Neuronal stem cell (in vitro differentiated cells): ENCODE measurements around the gene GJB5.
A peak's percentile ranks its signal among the peaks of the same experiment; 100 is the strongest.
"Not testable (repeated sequence)": the region's sequence is repeated elsewhere in the genome, so short reads cannot be mapped to it uniquely, and the experiment has no call there.

Source experiments
- DNase-seq: peaks from one replicate; pipeline ENCODE4 v3.0.0-alpha.2; 2013; ENCODE audit warnings: low spot score
- H2AFZ ChIP-seq: one replicate; pipeline ENCODE4 v1.6.1; 2013; ENCODE audit warnings: mild to moderate bottlenecking, low read length, inconsistent platforms
- H2AK5ac ChIP-seq: 2 replicates; pipeline ENCODE4 v1.6.1; 2013; ENCODE audit warnings: low read depth, mild to moderate bottlenecking, inconsistent platforms, low read length, moderate library complexity, mixed read lengths
- H2BK120ac ChIP-seq: 2 replicates; pipeline ENCODE4 v1.6.1; 2013; ENCODE audit warnings: low read depth, mild to moderate bottlenecking, inconsistent platforms, low read length, moderate library complexity, mixed read lengths
- H2BK12ac ChIP-seq: one replicate; pipeline ENCODE4 v1.6.1; 2013; ENCODE audit warnings: low read length, inconsistent platforms
- H2BK15ac ChIP-seq: 2 replicates; pipeline ENCODE4 v1.6.1; 2013; ENCODE audit warnings: mild to moderate bottlenecking, low read length, inconsistent platforms, mixed read lengths
- H2BK5ac ChIP-seq: one replicate; pipeline ENCODE4 v1.6.1; 2013; ENCODE audit warnings: inconsistent platforms, mild to moderate bottlenecking, low read length, moderate library complexity
- H3K14ac ChIP-seq: one replicate; pipeline ENCODE4 v1.6.1; 2013; ENCODE audit warnings: low read length, inconsistent platforms
- H3K18ac ChIP-seq: 2 replicates; pipeline ENCODE4 v1.6.1; 2013; ENCODE audit warnings: low read length, inconsistent platforms
- H3K23ac ChIP-seq: 2 replicates; pipeline ENCODE4 v1.6.1; 2013; ENCODE audit warnings: low read depth, mild to moderate bottlenecking, mixed read lengths, low read length, inconsistent platforms; ENCODE audit not compliant: poor library complexity
- H3K27ac ChIP-seq: replicated peaks from 3 replicates; pipeline ENCODE4 v1.5.1; 2013; ENCODE audit warnings: low read length, inconsistent platforms
- H3K27me3 ChIP-seq, 3 experiments: 2 replicates each; pipeline ENCODE4 v1.6.1; 2013; ENCODE audit warnings: low read length in 3 of 3, mild to moderate bottlenecking in 2 of 3, inconsistent platforms in 1 of 3, low read depth in 1 of 3, mixed read lengths in 1 of 3, moderate library complexity in 1 of 3; ENCODE audit not compliant: control insufficient read depth in 3 of 3, insufficient read depth in 3 of 3
- H3K36me3 ChIP-seq, 2 donors: replicated peaks in 1 of 2; 2 replicates each; pipeline ENCODE4 v1.6.1; 2013; ENCODE audit warnings: low read length in 2 of 2; ENCODE audit not compliant: control insufficient read depth in 2 of 2, insufficient read depth in 2 of 2
- H3K4ac ChIP-seq: 2 replicates; pipeline ENCODE4 v1.6.1; 2013; ENCODE audit warnings: inconsistent platforms, mild to moderate bottlenecking, low read length, moderate library complexity
- H3K4me1 ChIP-seq, 2 donors: 1 replicate in 1 of 2; 2 replicates in 1 of 2; pipeline ENCODE4 v1.6.1; 2013; ENCODE audit warnings: low read length in 2 of 2, low read depth in 1 of 2; ENCODE audit not compliant: control insufficient read depth in 2 of 2, insufficient read depth in 1 of 2
- H3K4me2 ChIP-seq: one replicate; pipeline ENCODE4 v1.6.1; 2013; ENCODE audit warnings: mild to moderate bottlenecking, low read length, inconsistent platforms; ENCODE audit not compliant: insufficient read depth, poor library complexity, severe bottlenecking
- H3K4me3 ChIP-seq, 2 donors: 2 replicates each; pipeline ENCODE4 v1.5.1; 2013; ENCODE audit warnings: low read length in 2 of 2, mild to moderate bottlenecking in 2 of 2, inconsistent platforms in 1 of 2, moderate library complexity in 1 of 2
- H3K79me1 ChIP-seq: one replicate; pipeline ENCODE4 v1.6.1; 2013; ENCODE audit warnings: low read depth, mild to moderate bottlenecking, inconsistent platforms, low read length, moderate library complexity
- H3K9ac ChIP-seq: one replicate; pipeline ENCODE4 v1.6.1; 2013; ENCODE audit warnings: mild to moderate bottlenecking, low read depth, low read length, inconsistent platforms; ENCODE audit not compliant: poor library complexity
- H3K9me3 ChIP-seq, 2 donors: replicated peaks in 1 of 2; 2 replicates each; pipeline versions ENCODE3 to v1.6.1; 2013; ENCODE audit warnings: low read length in 2 of 2, mild to moderate bottlenecking in 2 of 2, inconsistent platforms in 1 of 2, low read depth in 1 of 2, mixed read lengths in 1 of 2, moderate library complexity in 1 of 2; ENCODE audit not compliant: control insufficient read depth in 2 of 2, insufficient read depth in 1 of 2
- H4K8ac ChIP-seq: one replicate; pipeline ENCODE4 v1.6.1; 2013; ENCODE audit warnings: low read depth, mild to moderate bottlenecking, inconsistent platforms, low read length, moderate library complexity
- H4K91ac ChIP-seq: one replicate; pipeline ENCODE4 v1.6.1; 2013; ENCODE audit warnings: low read length, low read depth, mild to moderate bottlenecking, inconsistent platforms; ENCODE audit not compliant: poor library complexity
- WGBS, 2 donors: extraction: QIAGEN DNeasy Blood & Tissue Kit; methylation state at CpG; one replicate each; pipeline ENCODE4 v1.1.7; 2013; ENCODE audit warnings: missing lambda C conversion rate in 2 of 2, mixed read lengths in 1 of 2; ENCODE audit not compliant: insufficient read length in 2 of 2, insufficient replicate concordance in 1 of 2; ENCODE audit errors: extremely low coverage in 2 of 2; 5-methylcytosine and 5-hydroxymethylcytosine counted together

GJB5 gene

DNA sequence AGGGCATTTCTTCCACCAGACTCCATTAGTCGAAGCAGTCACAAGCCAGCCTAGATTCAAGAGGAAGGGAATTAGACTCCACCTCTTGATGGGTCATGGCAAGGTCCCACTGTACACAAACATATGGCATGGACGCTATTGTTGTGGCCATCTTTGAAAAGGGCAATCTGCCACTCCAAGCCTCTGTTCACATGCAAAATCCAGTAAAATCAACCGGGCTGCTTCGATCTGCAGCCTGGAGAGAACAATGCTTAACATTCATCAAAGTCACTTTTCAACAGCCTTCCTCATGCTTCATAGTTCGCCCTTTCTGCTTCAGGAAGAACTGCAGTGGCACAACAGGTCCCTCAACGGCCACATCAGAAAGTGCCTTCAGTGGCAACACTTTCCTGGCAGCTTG, 28.0 kb upstream of the GJB5 start:
- WGBS, 2 donors, result no CpG with 5 or more reads among the region's 6 CpGs
- H3K36me3 ChIP-seq, result no peaks in the 10 kb centered on the region
- H2BK5ac ChIP-seq, result no peak overlapping the region
- H3K4me3 ChIP-seq, result no peak overlapping the region
- H2BK120ac ChIP-seq, result no peak overlapping the region
- no peak for DNase-seq
- peaks cover 0 to 2% of the 10 kb centered on the region in 2 donors for H3K9me3 ChIP-seq
- H3K23ac ChIP-seq, result no peak overlapping the region
- H2AK5ac ChIP-seq, result no peak overlapping the region
- no peak overlapping the region for H4K91ac ChIP-seq
- H2BK15ac ChIP-seq, result no peak overlapping the region
- H3K4me2 ChIP-seq, result no peak overlapping the region
- no peak overlapping the region for H3K4ac ChIP-seq
- H4K8ac ChIP-seq, result no peak overlapping the region
- peaks cover 0 to 18% (median 0%) of the 10 kb centered on the region in 3 experiments for H3K27me3 ChIP-seq
- H3K18ac ChIP-seq, result no peak overlapping the region
- no peak overlapping the region for H2BK12ac ChIP-seq
- no peak overlapping the region for H2AFZ ChIP-seq
- H3K27ac ChIP-seq, result no peak overlapping the region
- H3K79me1 ChIP-seq, result no peaks in the 10 kb centered on the region
- H3K14ac ChIP-seq, result no peak overlapping the region
- H3K9ac ChIP-seq, result no peak overlapping the region
- H3K4me1 ChIP-seq, result no peaks in the 10 kb centered on the region

DNA sequence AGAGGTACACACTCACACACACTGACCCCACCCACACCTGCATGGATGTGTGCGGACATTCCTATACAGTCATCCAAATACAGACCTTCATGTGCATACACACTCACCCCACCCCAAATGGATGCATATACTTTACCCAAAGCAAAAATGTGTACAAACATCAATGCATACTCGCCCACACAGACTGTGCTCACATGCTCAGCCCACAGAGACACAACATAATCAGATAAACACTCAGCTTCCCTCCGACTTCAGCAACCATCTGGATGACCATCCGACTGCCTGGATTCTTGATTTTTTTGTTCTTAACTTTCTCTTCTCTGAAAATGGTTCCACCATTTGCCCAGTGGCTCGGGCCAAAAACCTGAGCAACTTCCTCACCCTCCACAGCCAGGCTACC, 24.4 kb upstream of the GJB5 start:
- Histone ChIP-seq H3K27me3 (peaks cover 0 to 23% (median 0%) of the 10 kb centered on the region in 3 experiments), H3K4ac (no peak overlapping the region), H3K4me1 (no peaks in the 10 kb centered on the region), H3K9ac (no peak overlapping the region), H2AFZ (no peak overlapping the region), H2BK5ac (no peak overlapping the region), H3K4me2 (no peak overlapping the region), H4K91ac (no peak overlapping the region), H2BK12ac (no peak overlapping the region), H3K27ac (no peak overlapping the region), H3K4me3 (no peak overlapping the region), H2AK5ac (no peak overlapping the region), H3K23ac (peak overlapping the region; percentile 40), H3K9me3 (peaks cover 0 to 2% of the 10 kb centered on the region in 2 donors), H2BK120ac (no peak overlapping the region), H3K79me1 (no peaks in the 10 kb centered on the region), H2BK15ac (no peak overlapping the region), H4K8ac (no peak overlapping the region), H3K36me3 (no peaks in the 10 kb centered on the region), H3K18ac (no peak overlapping the region), H3K14ac (no peak overlapping the region)
- no CpG with 5 or more reads among the region's 5 CpGs for WGBS, 2 donors
- no peak for DNase-seq

DNA sequence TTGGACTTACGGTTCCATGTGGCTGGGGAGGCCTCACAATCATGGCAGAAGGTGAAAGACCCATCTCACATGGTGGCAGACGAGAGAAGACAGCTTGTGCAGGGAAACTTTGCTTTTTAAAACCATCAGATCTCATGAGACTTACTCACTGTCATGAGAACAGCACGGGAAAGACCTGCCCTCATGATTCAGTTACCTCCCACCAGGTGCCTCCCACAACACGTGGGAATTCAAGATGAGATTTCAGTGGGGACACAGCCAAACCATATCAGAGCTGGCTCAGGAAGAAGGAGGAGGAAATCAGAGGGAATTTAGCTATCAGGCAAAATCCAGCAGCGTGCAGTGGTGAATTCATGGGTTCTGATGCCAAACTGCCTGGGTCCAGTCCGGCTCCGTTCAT, 22.0 kb upstream of the GJB5 start:
- not testable (repeated sequence) for H3K79me1 ChIP-seq, H3K27ac ChIP-seq, H3K4me2 ChIP-seq, H3K4ac ChIP-seq, H3K9me3 ChIP-seq, H3K14ac ChIP-seq, H2AK5ac ChIP-seq, H4K8ac ChIP-seq, H4K91ac ChIP-seq, H2BK5ac ChIP-seq, H2BK15ac ChIP-seq, H2BK12ac ChIP-seq, H2AFZ ChIP-seq, H2BK120ac ChIP-seq, H3K23ac ChIP-seq, DNase-seq, H3K4me1 ChIP-seq, H3K18ac ChIP-seq, H3K36me3 ChIP-seq, H3K4me3 ChIP-seq, H3K9ac ChIP-seq
- WGBS, 2 donors, result no CpG with 5 or more reads among the region's 7 CpGs
- peaks cover 0 to 31% (median 0%) of the 10 kb centered on the region in 3 experiments for H3K27me3 ChIP-seq

DNA sequence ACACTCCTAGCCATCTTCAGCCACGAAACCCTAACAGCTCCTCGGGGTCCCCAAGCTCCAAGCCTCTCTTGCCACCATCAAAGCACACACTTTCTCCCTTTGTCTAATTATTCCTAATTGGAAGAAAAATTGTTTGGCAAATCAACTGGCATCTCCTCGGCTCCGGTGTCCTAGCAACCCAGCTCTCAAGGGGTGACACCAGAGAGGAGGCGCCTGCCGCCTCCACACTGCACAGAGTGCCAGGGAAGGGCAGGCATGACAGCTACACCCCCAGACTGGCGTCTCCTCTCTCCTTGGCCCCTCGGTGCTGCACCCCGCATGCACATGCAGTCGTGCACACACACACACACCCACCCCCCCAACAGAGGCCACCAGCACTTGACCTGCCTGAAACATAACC, 18.2 kb upstream of the GJB5 start:
- no peaks in the 10 kb centered on the region for H3K36me3 ChIP-seq
- no peak overlapping the region for H2AFZ ChIP-seq
- H3K23ac ChIP-seq, result no peak overlapping the region
- no peak overlapping the region for H4K8ac ChIP-seq
- no peak overlapping the region for H2AK5ac ChIP-seq
- no peak overlapping the region for H3K4me2 ChIP-seq
- no peak overlapping the region for H3K9ac ChIP-seq
- WGBS, 2 donors, result no CpG with 5 or more reads among the region's 10 CpGs
- no peak overlapping the region for H2BK15ac ChIP-seq
- H3K79me1 ChIP-seq, result no peaks in the 10 kb centered on the region
- no peak overlapping the region for H2BK120ac ChIP-seq
- H3K4me1 ChIP-seq, result peaks cover 0 to 7% of the 10 kb centered on the region in 2 donors
- no peak overlapping the region for H3K14ac ChIP-seq
- H2BK5ac ChIP-seq, result no peak overlapping the region
- no peak overlapping the region for H3K4ac ChIP-seq
- no peaks in the 10 kb centered on the region for H3K9me3 ChIP-seq
- no peak overlapping the region for H2BK12ac ChIP-seq
- H3K4me3 ChIP-seq, result no peak overlapping the region
- no peak for DNase-seq
- peaks cover 0 to 28% (median 0%) of the 10 kb centered on the region in 3 experiments for H3K27me3 ChIP-seq
- H4K91ac ChIP-seq, result no peak overlapping the region
- no peak overlapping the region for H3K18ac ChIP-seq
- no peak overlapping the region for H3K27ac ChIP-seq
